HEK293 (cell line): ENCODE data around the gene RRBP1.

Experiments
- CTCF ChIA-PET: fragments of 350-600 bp; formaldehyde crosslinking; extraction: SDS; loops from one replicate; lab custom pipeline; 2021; ENCODE audit warnings: antibody characterized with exemption; lab: Yijun Ruan, JAX
- POLR2A ChIA-PET: fragments of 300-600 bp; formaldehyde crosslinking; extraction: SDS; loops from one replicate; lab custom pipeline; 2020; ENCODE audit warnings: antibody characterized with exemption, inconsistent platforms; lab: Yijun Ruan, JAX
- H3K27ac ChIP-seq: fragments of 200-500 bp; sonication (Bioruptor generic); 2 replicates; pipeline ENCODE4 v1.5.1; 2014; ENCODE audit warnings: low read depth, low read length, control low read depth, inconsistent platforms; ENCODE audit errors: extremely low read depth
- H3K36me3 ChIP-seq, 2 experiments: fragments of 200-500 bp in 1 of 2; sonication (Bioruptor generic) in 1 of 2; 1 replicate in 1 of 2; 2 replicates in 1 of 2; pipeline ENCODE4 v1.5.1; 2014 to 2017; ENCODE audit warnings: inconsistent platforms in 2 of 2, low read length in 2 of 2; ENCODE audit not compliant: control insufficient read depth in 2 of 2, insufficient read depth in 1 of 2
- H3K4me1 ChIP-seq: fragments of 200-500 bp; sonication (Bioruptor generic); 2 replicates; pipeline ENCODE4 v1.5.1; 2014; ENCODE audit warnings: mild to moderate bottlenecking, low read length, inconsistent platforms; ENCODE audit not compliant: control insufficient read depth, insufficient read depth
- H3K4me3 ChIP-seq: 2 replicates; pipeline ENCODE4 v1.5.1; 2011; ENCODE audit warnings: low read depth, mild to moderate bottlenecking, control low read depth, low read length, moderate library complexity
- H3K9me3 ChIP-seq: fragments of 200-500 bp; sonication (Bioruptor generic); 2 replicates; pipeline ENCODE4 v1.5.1; 2014; ENCODE audit warnings: low read depth, low read length, inconsistent platforms; ENCODE audit not compliant: control insufficient read depth, insufficient read depth
- GLIS2 ChIP-seq: fragments of 450-650 bp; formaldehyde crosslinking; IDR thresholded peaks from 2 replicates; pipeline ENCODE4 v1.5.1; 2016; ENCODE audit warnings: missing biosample characterization, missing genetic modification characterization
- HIC1 ChIP-seq: fragments of 450-650 bp; formaldehyde crosslinking; IDR thresholded peaks from 2 replicates; pipeline ENCODE4 v1.5.1; 2016; ENCODE audit warnings: missing biosample characterization, missing genetic modification characterization
- SP2 ChIP-seq: fragments of 450-650 bp; formaldehyde crosslinking; IDR thresholded peaks from 2 replicates; pipeline ENCODE4 v1.5.1; 2016; ENCODE audit warnings: missing biosample characterization, missing genetic modification characterization
- YY2 ChIP-seq: fragments of 450-650 bp; formaldehyde crosslinking; IDR thresholded peaks from 2 replicates; pipeline ENCODE4 v1.5.1; 2016; ENCODE audit warnings: missing biosample characterization, missing genetic modification characterization
- ZBTB17 ChIP-seq: fragments of 450-650 bp; formaldehyde crosslinking; IDR thresholded peaks from 2 replicates; pipeline ENCODE4 v1.5.1; 2016; ENCODE audit warnings: missing biosample characterization, missing genetic modification characterization
- ZBTB20 ChIP-seq: fragments of 450-650 bp; formaldehyde crosslinking; IDR thresholded peaks from 2 replicates; pipeline ENCODE4 v1.5.1; 2016; ENCODE audit warnings: missing biosample characterization, missing genetic modification characterization
- ZBTB21 ChIP-seq: fragments of 450-650 bp; formaldehyde crosslinking; IDR thresholded peaks from 2 replicates; pipeline ENCODE4 v1.5.1; 2017; ENCODE audit warnings: missing biosample characterization, missing genetic modification characterization
- ZBTB44 ChIP-seq: fragments of 450-650 bp; IDR thresholded peaks from 2 replicates; pipeline ENCODE4 v1.5.1; 2018; ENCODE audit warnings: missing biosample characterization, mild to moderate bottlenecking, missing genetic modification characterization
- ZFHX2 ChIP-seq: fragments of 450-650 bp; formaldehyde crosslinking; conservative IDR thresholded peaks from 2 replicates; pipeline ENCODE4 v1.5.1; 2016; ENCODE audit warnings: missing biosample characterization, missing genetic modification characterization
- ZNF138 ChIP-seq: fragments of 450-650 bp; formaldehyde crosslinking; IDR thresholded peaks from 2 replicates; pipeline ENCODE4 v1.5.1; 2016; ENCODE audit warnings: missing biosample characterization, missing genetic modification characterization, borderline replicate concordance
- ZNF146 ChIP-seq: fragments of 450-650 bp; formaldehyde crosslinking; IDR thresholded peaks from 2 replicates; pipeline ENCODE4 v1.5.1; 2016; ENCODE audit warnings: missing biosample characterization, missing genetic modification characterization
- ZNF302 ChIP-seq: fragments of 450-650 bp; formaldehyde crosslinking; IDR thresholded peaks from 2 replicates; pipeline ENCODE4 v1.5.1; 2016; ENCODE audit warnings: missing biosample characterization, missing genetic modification characterization, low read depth
- ZNF350 ChIP-seq: fragments of 450-650 bp; formaldehyde crosslinking; IDR thresholded peaks from 2 replicates; pipeline ENCODE4 v1.5.0; 2017; ENCODE audit warnings: missing biosample characterization, mild to moderate bottlenecking, missing genetic modification characterization
- ZNF394 ChIP-seq: fragments of 450-650 bp; formaldehyde crosslinking; IDR thresholded peaks from 2 replicates; pipeline ENCODE4 v1.5.1; 2016; ENCODE audit warnings: missing biosample characterization, missing genetic modification characterization, mild to moderate bottlenecking, moderate library complexity, borderline replicate concordance
- ZNF416 ChIP-seq: fragments of 450-650 bp; formaldehyde crosslinking; IDR thresholded peaks from 2 replicates; pipeline ENCODE4 v1.5.1; 2016; ENCODE audit warnings: missing biosample characterization, missing genetic modification characterization
- ZNF473 ChIP-seq: fragments of 450-650 bp; formaldehyde crosslinking; IDR thresholded peaks from 2 replicates; pipeline ENCODE4 v1.5.1; 2017; ENCODE audit warnings: missing biosample characterization, missing genetic modification characterization
- ZNF510 ChIP-seq: fragments of 450-650 bp; formaldehyde crosslinking; IDR thresholded peaks from 2 replicates; pipeline ENCODE4 v1.5.1; 2018; ENCODE audit warnings: mild to moderate bottlenecking, missing genetic modification characterization, missing biosample characterization; ENCODE audit not compliant: insufficient replicate concordance
- ZNF544 ChIP-seq: fragments of 450-650 bp; formaldehyde crosslinking; IDR thresholded peaks from 2 replicates; pipeline ENCODE4 v1.5.0; 2017; ENCODE audit warnings: missing biosample characterization, missing genetic modification characterization
- ZNF558 ChIP-seq: fragments of 450-650 bp; formaldehyde crosslinking; IDR thresholded peaks from 2 replicates; pipeline ENCODE4 v1.5.1; 2016; ENCODE audit warnings: missing biosample characterization, missing genetic modification characterization
- ZNF560 ChIP-seq: fragments of 450-650 bp; formaldehyde crosslinking; IDR thresholded peaks from 2 replicates; pipeline ENCODE4 v1.5.1; 2017; ENCODE audit warnings: missing biosample characterization, missing genetic modification characterization, borderline replicate concordance
- ZNF580 ChIP-seq: fragments of 450-650 bp; formaldehyde crosslinking; IDR thresholded peaks from 2 replicates; pipeline ENCODE4 v1.5.1; 2016; ENCODE audit warnings: missing biosample characterization, missing genetic modification characterization
- ZNF629 ChIP-seq: fragments of 450-650 bp; formaldehyde crosslinking; IDR thresholded peaks from 2 replicates; pipeline ENCODE4 v1.5.1; 2017; ENCODE audit warnings: missing biosample characterization, missing genetic modification characterization
- ZNF664 ChIP-seq: fragments of 450-650 bp; formaldehyde crosslinking; IDR thresholded peaks from 2 replicates; pipeline ENCODE4 v1.5.1; 2016; ENCODE audit warnings: missing biosample characterization, missing genetic modification characterization
- ZNF843 ChIP-seq: fragments of 450-650 bp; formaldehyde crosslinking; IDR thresholded peaks from 2 replicates; pipeline ENCODE4 v1.5.1; 2016; ENCODE audit warnings: missing biosample characterization, missing genetic modification characterization
- ZSCAN4 ChIP-seq: fragments of 450-650 bp; formaldehyde crosslinking; IDR thresholded peaks from 2 replicates; pipeline ENCODE4 v1.5.1; 2017; ENCODE audit warnings: missing biosample characterization, missing genetic modification characterization
- TF ChIP-seq, protein P1 (sequence below): fragments of 450-650 bp; formaldehyde crosslinking; IDR thresholded peaks from 2 replicates; pipeline ENCODE4 v1.5.1; 2016; ENCODE audit warnings: missing biosample characterization, missing genetic modification characterization
- TF ChIP-seq, protein P2 (sequence below): fragments of 450-650 bp; formaldehyde crosslinking; IDR thresholded peaks from 2 replicates; pipeline ENCODE4 v1.5.1; 2016; ENCODE audit warnings: missing biosample characterization, missing genetic modification characterization

RRBP1 gene

DNA sequence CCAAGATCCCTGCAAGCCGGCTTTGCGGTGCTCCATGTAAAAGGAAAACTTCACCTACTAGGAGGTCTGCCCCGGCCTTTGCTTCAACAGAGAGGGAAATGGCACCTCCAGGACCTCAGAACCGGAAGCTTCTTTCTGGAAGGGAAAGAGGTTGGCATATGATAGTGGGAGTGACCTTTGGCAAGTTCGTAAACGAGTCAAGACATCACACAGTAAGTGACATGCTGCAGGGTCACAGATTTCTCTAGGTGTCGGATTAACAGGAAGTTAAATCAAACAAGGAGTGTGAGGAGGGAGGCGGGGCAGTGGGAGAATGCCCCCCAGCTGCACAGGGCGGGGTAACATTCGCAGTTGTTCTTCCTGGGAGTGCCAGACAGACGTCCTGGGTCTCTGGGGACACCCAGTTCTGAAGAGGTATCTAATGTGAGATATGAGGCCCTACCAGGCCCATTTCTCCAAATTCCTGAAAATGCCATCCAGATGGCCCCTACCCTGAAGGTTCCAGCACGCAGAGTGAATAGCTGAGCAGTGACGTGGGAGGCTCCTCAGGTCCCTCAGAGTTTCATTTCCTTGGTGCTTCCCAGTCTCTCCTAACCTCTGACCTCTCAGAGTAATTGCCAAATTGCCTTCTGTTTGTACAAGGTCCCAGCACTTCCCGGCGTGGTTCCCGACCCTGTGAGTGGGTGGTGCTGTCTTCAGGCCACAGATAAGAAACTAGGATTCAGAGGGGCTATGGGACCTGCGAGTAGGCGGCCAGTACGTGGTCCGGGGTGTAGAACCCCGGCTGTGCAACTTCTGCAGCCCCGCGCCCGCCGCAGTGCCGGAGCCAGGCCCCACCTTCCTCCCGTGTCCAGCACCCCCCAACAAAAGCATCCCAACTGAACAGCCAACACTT lies 1.9 kb downstream of the RRBP1 start (continued):
- TF ChIP-seq ZNF473 (no peak), ZSCAN4 (no peak), ZNF416 (tag by site-specific recombination) (no peak), HIC1 (tag by site-specific recombination) (no peak), ZNF560 (tag by site-specific recombination) (no peak), ZNF580 (tag by site-specific recombination) (no peak), ZNF350 (tag by site-specific recombination) (no peak), ZNF146 (tag by site-specific recombination) (no peak), ZNF544 (no peak), ZNF664 (tag by site-specific recombination) (no peak), ZNF302 (no peak), ZBTB17 (tag by site-specific recombination) (peak; percentile 72), ZFHX2 (tag by site-specific recombination) (peak; percentile 76), ZNF394 (tag by site-specific recombination) (no peak), ZNF138 (no peak)
- TF ChIP-seq, protein P1, sequence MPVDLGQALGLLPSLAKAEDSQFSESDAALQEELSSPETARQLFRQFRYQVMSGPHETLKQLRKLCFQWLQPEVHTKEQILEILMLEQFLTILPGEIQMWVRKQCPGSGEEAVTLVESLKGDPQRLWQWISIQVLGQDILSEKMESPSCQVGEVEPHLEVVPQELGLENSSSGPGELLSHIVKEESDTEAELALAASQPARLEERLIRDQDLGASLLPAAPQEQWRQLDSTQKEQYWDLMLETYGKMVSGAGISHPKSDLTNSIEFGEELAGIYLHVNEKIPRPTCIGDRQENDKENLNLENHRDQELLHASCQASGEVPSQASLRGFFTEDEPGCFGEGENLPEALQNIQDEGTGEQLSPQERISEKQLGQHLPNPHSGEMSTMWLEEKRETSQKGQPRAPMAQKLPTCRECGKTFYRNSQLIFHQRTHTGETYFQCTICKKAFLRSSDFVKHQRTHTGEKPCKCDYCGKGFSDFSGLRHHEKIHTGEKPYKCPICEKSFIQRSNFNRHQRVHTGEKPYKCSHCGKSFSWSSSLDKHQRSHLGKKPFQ: no peak
- TF ChIP-seq, protein P2, sequence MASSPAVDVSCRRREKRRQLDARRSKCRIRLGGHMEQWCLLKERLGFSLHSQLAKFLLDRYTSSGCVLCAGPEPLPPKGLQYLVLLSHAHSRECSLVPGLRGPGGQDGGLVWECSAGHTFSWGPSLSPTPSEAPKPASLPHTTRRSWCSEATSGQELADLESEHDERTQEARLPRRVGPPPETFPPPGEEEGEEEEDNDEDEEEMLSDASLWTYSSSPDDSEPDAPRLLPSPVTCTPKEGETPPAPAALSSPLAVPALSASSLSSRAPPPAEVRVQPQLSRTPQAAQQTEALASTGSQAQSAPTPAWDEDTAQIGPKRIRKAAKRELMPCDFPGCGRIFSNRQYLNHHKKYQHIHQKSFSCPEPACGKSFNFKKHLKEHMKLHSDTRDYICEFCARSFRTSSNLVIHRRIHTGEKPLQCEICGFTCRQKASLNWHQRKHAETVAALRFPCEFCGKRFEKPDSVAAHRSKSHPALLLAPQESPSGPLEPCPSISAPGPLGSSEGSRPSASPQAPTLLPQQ: no peak

- CTCF ChIA-PET: interaction anchor here (1.2 kb wide), 1 partner anchor 34 kb away, joined by 3 read pairs; no protein-coding TSS in a partner anchor
These were observed 3.2 kb downstream of the RRBP1 start for GRCh38 chr20:17678886-17679285.

More at GRCh38 chr20:17678886-17679285, 3.2 kb downstream of the RRBP1 start:
- Histone ChIP-seq H3K27ac (no peak overlapping the region), H3K4me3 (no peak overlapping the region), H3K4me1 (peaks cover 5% of the 10 kb centered on the region; the same call in 1 of the 2 replicates), H3K36me3 (peaks cover 0 to 46% of the 10 kb centered on the region in 2 experiments; a peak in 2 of 3 replicates), H3K9me3 (no peaks in the 10 kb centered on the region)
- TF ChIP-seq ZNF510 (no peak), YY2 (tag by site-specific recombination) (no peak), ZNF558 (tag by site-specific recombination) (no peak), GLIS2 (tag by site-specific recombination) (no peak), ZBTB21 (tag by site-specific recombination) (no peak), SP2 (no peak), ZNF629 (tag by site-specific recombination) (no peak), ZNF843 (no peak), ZBTB20 (tag by site-specific recombination) (no peak), ZBTB44 (tag by site-specific recombination) (no peak)
- POLR2A ChIA-PET: no interaction called here
